Measurements from ENCODE around the gene STK4.
A peak's percentile ranks its signal among the peaks of the same experiment; 100 is the strongest.

STK4 gene

GRCh38 chr20:45096781-45097180, 130.5 kb downstream of the STK4 start:
- in situ Hi-C loops (cut with HindIII; ENCODE audit: low sequenced_read_pairs): no loop called here
- no peak for TF ChIP-seq CTCF (IDR thresholded peaks at IDR 0.05; ENCODE audit: low read depth, low read length)
- H3K4me3 ChIP-seq (ENCODE audit: low read depth, low read length): no peak overlapping the region
- no peak for DNase-seq (ENCODE audit: low read depth, low spot score)

GRCh38 chr20:45097485-45098102, 131.3 kb downstream of the STK4 start:
- in situ Hi-C loops (cut with HindIII; ENCODE audit: low sequenced_read_pairs): no loop called here
- no peak overlapping the region for H3K4me3 ChIP-seq (ENCODE audit: low read depth, low read length)
- peak; percentile 13 for DNase-seq (ENCODE audit: low read depth, low spot score)
- TF ChIP-seq CTCF (IDR thresholded peaks at IDR 0.05; ENCODE audit: low read depth, low read length): peak; percentile 42

GRCh38 chr20:45098103-45098773, 131.9 kb downstream of the STK4 start:
- peak; percentile 23 for TF ChIP-seq CTCF (IDR thresholded peaks at IDR 0.05; ENCODE audit: low read depth, low read length)
- H3K4me3 ChIP-seq (ENCODE audit: low read depth, low read length): no peak overlapping the region
- DNase-seq (ENCODE audit: low read depth, low spot score): peak; percentile 14
- in situ Hi-C loops (cut with HindIII; ENCODE audit: low sequenced_read_pairs): no loop called here

GRCh38 chr20:45100563-45101245, 134.4 kb downstream of the STK4 start, which contains the start of gene KCNS1:
TSS of gene KCNS1 (minus strand) at chr20:45101127. CDS start at chr20:45099236, 1,891 bp downstream.
- in situ Hi-C loops (cut with HindIII; ENCODE audit: low sequenced_read_pairs): no loop called here
- H3K4me3 ChIP-seq (ENCODE audit: low read depth, low read length): no peak within 1 kb of the TSS
- peak; percentile 9 for TF ChIP-seq CTCF (IDR thresholded peaks at IDR 0.05; ENCODE audit: low read depth, low read length)
- DNase-seq (ENCODE audit: low read depth, low spot score): peak; percentile 15

DNA sequence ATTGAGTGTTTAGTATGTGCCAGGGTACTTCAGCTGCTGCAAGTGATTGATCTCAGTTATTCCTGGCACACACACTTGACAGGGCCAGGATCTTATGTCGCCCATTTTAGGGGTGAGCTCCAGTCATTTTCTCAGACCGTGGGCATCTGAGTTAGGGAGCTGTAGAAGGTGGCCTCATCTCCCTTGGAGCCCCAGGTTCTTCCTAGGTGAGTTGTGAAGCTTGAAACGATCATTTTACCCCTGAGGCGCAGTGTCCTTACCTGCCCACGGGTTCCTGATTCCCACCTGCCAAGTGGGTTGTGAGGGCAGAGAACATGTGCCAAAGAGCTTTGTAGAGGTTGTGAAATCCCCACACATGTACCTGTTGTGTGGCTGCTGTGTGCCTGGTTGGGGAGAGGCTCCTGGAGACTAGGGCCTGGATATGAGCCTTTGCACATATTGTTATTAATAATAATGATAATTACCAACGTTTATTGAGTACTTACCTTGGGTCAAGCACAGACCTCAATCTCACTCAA, 135.1 kb downstream of the STK4 start:
- H3K4me3 ChIP-seq (ENCODE audit: low read depth, low read length): no peak overlapping the region
- in situ Hi-C loops (cut with HindIII; ENCODE audit: low sequenced_read_pairs): no loop called here
- DNase-seq (ENCODE audit: low read depth, low spot score): no peak
- no peak for TF ChIP-seq CTCF (IDR thresholded peaks at IDR 0.05; ENCODE audit: low read depth, low read length)

DNA sequence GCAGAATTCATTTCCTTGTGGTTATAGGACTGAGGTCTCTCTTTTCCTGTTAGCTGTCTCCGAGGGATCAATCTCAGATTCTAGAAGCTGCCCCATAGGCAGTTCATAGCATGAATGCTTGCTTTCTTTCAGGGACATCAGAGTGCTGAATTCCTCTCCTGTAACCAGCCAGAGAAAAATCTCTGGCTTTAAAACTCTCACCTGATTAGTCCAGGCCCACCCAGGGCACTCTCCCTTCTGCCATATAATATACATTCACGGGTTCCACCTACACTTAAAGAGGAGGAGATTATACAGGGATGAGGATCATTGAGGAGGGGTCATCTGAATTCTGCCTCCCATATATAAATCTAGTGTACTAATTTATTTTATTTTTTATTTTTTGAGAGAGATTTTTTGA, 136.8 kb downstream of the STK4 start:
- no peak for TF ChIP-seq CTCF (IDR thresholded peaks at IDR 0.05; ENCODE audit: low read depth, low read length)
- in situ Hi-C loops (cut with HindIII; ENCODE audit: low sequenced_read_pairs): no loop called here
- no peak overlapping the region for H3K4me3 ChIP-seq (ENCODE audit: low read depth, low read length)
- no peak for DNase-seq (ENCODE audit: low read depth, low spot score)
